ENCODE results near the gene ICOSLG. TPM values are rescaled to one million over a fixed set of nuclear protein-coding genes. Genes with fewer than 3 reads are reported as not detected.
"Not testable (repeated sequence)": the region's sequence is repeated elsewhere in the genome, so short reads cannot be mapped to it uniquely, and the experiment has no call there.

ICOSLG gene
- total RNA-seq, 1 donor from 2014 or later, result 3.1 TPM

DNA sequence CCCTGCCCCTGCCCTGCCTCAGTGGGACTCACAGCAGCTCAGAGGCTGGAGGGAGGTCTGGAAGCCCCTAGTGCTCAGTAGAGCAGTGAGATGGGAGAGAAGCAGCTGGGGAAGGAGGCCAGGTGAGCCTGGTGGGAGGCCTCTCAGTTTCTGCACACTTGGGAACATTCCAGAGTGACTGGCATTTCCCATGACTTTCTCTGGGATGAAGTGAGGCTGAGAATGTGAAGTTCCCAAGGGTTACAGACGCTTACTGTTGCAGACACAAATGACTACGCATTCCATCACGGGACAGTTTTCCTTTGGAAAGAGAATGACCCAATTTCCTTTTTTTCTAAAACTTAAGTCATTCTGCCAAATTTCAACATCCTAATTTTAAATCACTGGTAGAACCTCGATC lies 59.2 kb downstream of the ICOSLG start:
- DNase-seq, result not testable (repeated sequence)

- not testable (repeated sequence) for DNase-seq
Measured at GRCh38 chr21:44176127-44176526, 64.6 kb downstream of the ICOSLG start.

DNA sequence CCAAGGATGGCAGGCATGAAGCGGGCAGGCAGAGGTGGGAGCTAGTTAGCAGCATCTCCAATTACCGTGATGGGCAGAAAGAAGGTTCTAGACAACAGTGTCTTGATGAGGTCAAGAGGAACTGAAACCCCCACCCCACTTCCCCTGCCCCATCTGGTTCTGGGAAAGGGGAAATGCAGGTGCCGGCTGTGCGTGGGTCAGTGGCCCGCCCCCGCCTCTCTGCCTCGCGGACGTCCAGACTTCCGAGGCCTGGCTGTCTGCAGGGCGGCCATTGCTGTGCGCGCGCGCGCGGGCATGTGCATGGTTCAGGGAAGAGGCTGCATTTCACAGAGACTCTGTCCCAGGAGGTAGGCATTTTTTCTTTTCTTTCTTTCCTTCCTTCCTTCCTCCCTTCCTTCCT lies 65.6 kb downstream of the ICOSLG start:
- not testable (repeated sequence) for DNase-seq

Small RNA genes lying within 50 kb of the gene (small RNA-seq; reads per million reads assigned to genes)
- gene AP001059.3 (ENCODE audit: low replicate concordance), result not detected

Other genes with a start within 250 kb of the ICOSLG start
- 24.7 TPM for gene TRAPPC10, start 228.6 kb downstream of the ICOSLG start, total RNA-seq
- gene PWP2, start 133.5 kb downstream of the ICOSLG start, total RNA-seq, result 26.0 TPM
- gene GATD3, start 107.3 kb downstream of the ICOSLG start, total RNA-seq, result 63.2 TPM
- not detected for gene DNMT3L, start 21.0 kb upstream of the ICOSLG start, total RNA-seq
- gene AIRE, start 44.9 kb upstream of the ICOSLG start, total RNA-seq, result 0.10 TPM
- 115 TPM for gene PFKL, start 59.1 kb upstream of the ICOSLG start, total RNA-seq
- 19.6 TPM for gene CFAP410, start 98.4 kb upstream of the ICOSLG start, total RNA-seq
- gene TRPM2, start 112.7 kb upstream of the ICOSLG start, total RNA-seq, result 2.2 TPM
- gene LRRC3, start 214.6 kb upstream of the ICOSLG start, total RNA-seq, result 2.4 TPM